ENCODE results near the gene OR6C6. TPM values are rescaled to one million over a fixed set of nuclear protein-coding genes. Genes with fewer than 3 reads are reported as not detected.

OR6C6 gene
- total RNA-seq, 2 experiments from 2014 or later = not detected

DNA sequence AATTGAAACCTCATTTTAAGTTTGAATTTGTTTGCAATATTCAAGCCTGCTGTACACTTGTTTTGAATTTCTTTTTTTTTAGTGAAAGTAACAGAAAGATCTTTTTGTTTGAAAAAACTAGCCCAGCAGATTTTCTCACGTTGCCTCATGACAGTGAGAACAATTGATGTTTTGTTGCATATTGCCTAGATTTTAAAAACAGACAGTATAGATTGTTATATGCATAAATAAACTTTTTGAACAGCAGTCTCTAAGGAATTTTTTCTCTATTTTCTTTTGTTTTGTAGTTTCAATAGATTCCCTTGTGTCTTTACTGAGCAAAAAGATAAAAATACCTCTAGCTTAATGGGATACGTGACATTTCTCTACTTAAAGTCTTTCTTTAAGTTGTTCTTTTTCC lies 15.4 kb downstream of the OR6C6 start:
- ATAC-seq (ENCODE audit: poor library complexity) = no peak

GRCh38 chr12:55258303-55258702 lies 38.1 kb downstream of the OR6C6 start:
- Histone ChIP-seq H3K4me3 (ENCODE audit: low read length) (no peak overlapping the region), H3K9me3 (ENCODE audit: control insufficient read depth in 1 of 2, insufficient read depth in 1 of 2, low read length in 2 of 2) (no peaks in the 10 kb centered on the region), H3K4me1 (ENCODE audit: insufficient read depth, low read length) (no peaks in the 10 kb centered on the region), H3K27ac (ENCODE audit: low read depth in 1 of 2, low read length in 2 of 2) (no peak overlapping the region), H3K36me3 (ENCODE audit: insufficient read depth, low read length) (no peaks in the 10 kb centered on the region), H3K27me3 (ENCODE audit: control insufficient read depth in 1 of 2, insufficient read depth in 2 of 2, low read length in 2 of 2) (peaks cover 0 to 7% of the 10 kb centered on the region in 2 experiments)
- no peaks in the 10 kb centered on the region for H3K9me3 Mint-ChIP-seq
- TF ChIP-seq, protein P1, sequence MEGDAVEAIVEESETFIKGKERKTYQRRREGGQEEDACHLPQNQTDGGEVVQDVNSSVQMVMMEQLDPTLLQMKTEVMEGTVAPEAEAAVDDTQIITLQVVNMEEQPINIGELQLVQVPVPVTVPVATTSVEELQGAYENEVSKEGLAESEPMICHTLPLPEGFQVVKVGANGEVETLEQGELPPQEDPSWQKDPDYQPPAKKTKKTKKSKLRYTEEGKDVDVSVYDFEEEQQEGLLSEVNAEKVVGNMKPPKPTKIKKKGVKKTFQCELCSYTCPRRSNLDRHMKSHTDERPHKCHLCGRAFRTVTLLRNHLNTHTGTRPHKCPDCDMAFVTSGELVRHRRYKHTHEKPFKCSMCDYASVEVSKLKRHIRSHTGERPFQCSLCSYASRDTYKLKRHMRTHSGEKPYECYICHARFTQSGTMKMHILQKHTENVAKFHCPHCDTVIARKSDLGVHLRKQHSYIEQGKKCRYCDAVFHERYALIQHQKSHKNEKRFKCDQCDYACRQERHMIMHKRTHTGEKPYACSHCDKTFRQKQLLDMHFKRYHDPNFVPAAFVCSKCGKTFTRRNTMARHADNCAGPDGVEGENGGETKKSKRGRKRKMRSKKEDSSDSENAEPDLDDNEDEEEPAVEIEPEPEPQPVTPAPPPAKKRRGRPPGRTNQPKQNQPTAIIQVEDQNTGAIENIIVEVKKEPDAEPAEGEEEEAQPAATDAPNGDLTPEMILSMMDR (IDR thresholded peaks at IDR 0.05) = no peak
- peaks cover 17% of the 10 kb centered on the region for H3K27me3 Mint-ChIP-seq
- CTCF ChIA-PET = no interaction called here
- intact Hi-C loops (cut with DNase I, micrococcal nuclease) = no loop called here
- H3K4me3 Mint-ChIP-seq = no peak overlapping the region
- H3K36me3 Mint-ChIP-seq (ENCODE audit: low read depth) = no peaks in the 10 kb centered on the region
- no peak overlapping the region for H3K27ac Mint-ChIP-seq
- no peaks in the 10 kb centered on the region for H3K4me1 Mint-ChIP-seq (ENCODE audit: low read depth)
- DNase-seq (no peak), ATAC-seq (ENCODE audit: poor library complexity) (no peak)
- POLR2A ChIA-PET = no interaction called here

More for the DNA sequence above, 15.4 kb downstream of the OR6C6 start:
- TF ChIP-seq, protein P1 (IDR thresholded peaks at IDR 0.05) = no peak
- no peaks in the 10 kb centered on the region for H3K9me3 Mint-ChIP-seq
- peaks cover 0 to 6% of the 10 kb centered on the region in 2 experiments for H3K27me3 ChIP-seq (ENCODE audit: control insufficient read depth in 1 of 2, insufficient read depth in 2 of 2, low read length in 2 of 2)
- no peaks in the 10 kb centered on the region for H3K36me3 Mint-ChIP-seq (ENCODE audit: low read depth)
- no peak overlapping the region for H3K27ac ChIP-seq (ENCODE audit: low read depth in 1 of 2, low read length in 2 of 2)
- no peak overlapping the region for H3K4me3 Mint-ChIP-seq
- H3K4me3 ChIP-seq (ENCODE audit: low read length) = no peak overlapping the region
- H3K4me1 ChIP-seq (ENCODE audit: insufficient read depth, low read length) = no peaks in the 10 kb centered on the region
- peaks cover 0 to 3% of the 10 kb centered on the region in 2 experiments for H3K9me3 ChIP-seq (ENCODE audit: control insufficient read depth in 1 of 2, insufficient read depth in 1 of 2, low read length in 2 of 2)
- ChIA-PET CTCF (no interaction called here), POLR2A (no interaction called here)
- intact Hi-C loops (cut with DNase I, micrococcal nuclease) = no loop called here
- H3K27me3 Mint-ChIP-seq = peaks cover 39% of the 10 kb centered on the region
- H3K36me3 ChIP-seq (ENCODE audit: insufficient read depth, low read length) = no peaks in the 10 kb centered on the region
- no peak overlapping the region for H3K27ac Mint-ChIP-seq
- DNase-seq = no peak
- H3K4me1 Mint-ChIP-seq (ENCODE audit: low read depth) = no peaks in the 10 kb centered on the region

- H3K9me3 ChIP-seq (ENCODE audit: control insufficient read depth in 1 of 2, insufficient read depth in 1 of 2, low read length in 2 of 2) = no peaks in the 10 kb centered on the region
- Mint-ChIP-seq H3K27me3 (peaks cover 9% of the 10 kb centered on the region), H3K4me3 (no peak overlapping the region), H3K27ac (no peak overlapping the region), H3K36me3 (ENCODE audit: low read depth) (no peaks in the 10 kb centered on the region), H3K4me1 (ENCODE audit: low read depth) (no peaks in the 10 kb centered on the region), H3K9me3 (no peaks in the 10 kb centered on the region)
- H3K27ac ChIP-seq (ENCODE audit: low read depth in 1 of 2, low read length in 2 of 2) = no peak overlapping the region
- no peak for DNase-seq
- ATAC-seq (ENCODE audit: poor library complexity) = no peak
- H3K4me3 ChIP-seq (ENCODE audit: low read length) = no peak overlapping the region
- ChIA-PET POLR2A (no interaction called here), CTCF (no interaction called here)
- H3K36me3 ChIP-seq (ENCODE audit: insufficient read depth, low read length) = no peaks in the 10 kb centered on the region
- peaks cover 0 to 7% of the 10 kb centered on the region in 2 experiments for H3K27me3 ChIP-seq (ENCODE audit: control insufficient read depth in 1 of 2, insufficient read depth in 2 of 2, low read length in 2 of 2)
- intact Hi-C loops (cut with DNase I, micrococcal nuclease) = no loop called here
- H3K4me1 ChIP-seq (ENCODE audit: insufficient read depth, low read length) = no peaks in the 10 kb centered on the region
- TF ChIP-seq, protein P1 (IDR thresholded peaks at IDR 0.05) = no peak
Measured at GRCh38 chr12:55256831-55257230, 39.5 kb downstream of the OR6C6 start.

Data from CD4-positive, alpha-beta T cell (primary cell).